HG03108 (cell line): ENCODE measurements around the gene OGN.

ENCODE experiments used
- ATAC-seq: cut with Tn5 transposase; IDR thresholded peaks from one replicate; pipeline ENCODE4 v1.9.1; 2021; ENCODE audit warnings: moderate library complexity; ENCODE audit not compliant: unreplicated experiment

Gene OGN

DNA sequence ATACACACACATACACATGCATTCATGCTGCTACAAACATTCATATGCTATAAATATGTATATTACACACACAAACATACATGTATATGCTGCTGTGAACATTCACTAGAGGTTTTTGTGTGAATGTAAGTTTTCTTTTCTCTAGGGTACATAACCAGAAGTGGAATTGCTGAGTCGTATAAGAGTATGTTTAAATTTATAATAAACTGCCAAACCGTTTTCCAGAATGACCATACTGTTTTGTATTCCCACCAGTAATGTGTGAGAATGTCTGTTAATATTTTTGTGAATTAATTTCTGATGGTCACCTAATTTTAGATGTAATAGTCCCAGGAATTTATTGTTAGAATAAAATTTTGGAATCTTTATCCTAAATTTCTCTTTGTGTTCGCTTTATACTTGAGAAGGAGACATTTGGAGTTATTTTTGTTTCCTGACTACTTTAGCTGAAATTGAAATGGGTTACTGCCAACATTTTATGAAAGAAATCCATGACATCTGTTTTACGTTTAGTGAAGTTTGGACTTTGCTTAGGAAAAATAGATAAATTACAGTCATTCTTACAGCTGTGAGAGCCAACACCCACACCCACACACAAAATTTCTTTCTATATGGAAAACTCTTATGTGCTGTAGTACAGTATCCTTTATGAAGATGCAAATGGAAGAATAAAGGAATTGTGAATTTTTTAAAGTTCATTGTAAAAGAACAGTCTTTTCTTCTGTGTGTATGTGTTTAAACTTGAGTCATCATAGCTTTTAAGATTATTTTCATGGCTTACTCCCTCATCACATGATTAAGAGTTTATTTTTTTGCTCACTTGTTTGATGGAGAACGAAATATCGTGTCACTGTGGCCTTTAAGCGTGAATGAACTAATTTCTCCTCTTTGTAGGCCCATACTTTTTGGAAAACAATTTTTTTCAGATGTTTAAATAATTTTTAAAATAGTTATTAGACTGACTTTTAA, 54.3 kb downstream of the OGN start:
- ATAC-seq, result no peak

DNA sequence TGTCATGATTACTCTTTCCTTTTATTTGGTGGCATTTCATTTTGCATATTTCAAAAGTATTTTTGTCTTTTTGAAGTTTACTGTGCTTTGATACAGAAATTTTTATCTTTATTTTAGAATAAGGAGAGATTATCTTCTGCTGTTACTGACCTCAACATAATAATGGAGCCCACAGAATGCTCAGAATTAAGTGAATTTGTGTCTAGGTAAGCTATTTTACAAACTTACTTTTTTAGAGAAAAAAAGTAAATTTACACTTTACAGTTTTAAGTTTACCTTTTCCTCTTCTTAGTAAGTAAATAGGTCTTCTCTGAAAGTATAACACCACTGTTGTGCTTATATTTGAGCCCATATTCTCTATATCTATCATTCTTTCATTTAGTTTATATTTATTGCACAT, 58.8 kb downstream of the OGN start:
- no peak for ATAC-seq

DNA sequence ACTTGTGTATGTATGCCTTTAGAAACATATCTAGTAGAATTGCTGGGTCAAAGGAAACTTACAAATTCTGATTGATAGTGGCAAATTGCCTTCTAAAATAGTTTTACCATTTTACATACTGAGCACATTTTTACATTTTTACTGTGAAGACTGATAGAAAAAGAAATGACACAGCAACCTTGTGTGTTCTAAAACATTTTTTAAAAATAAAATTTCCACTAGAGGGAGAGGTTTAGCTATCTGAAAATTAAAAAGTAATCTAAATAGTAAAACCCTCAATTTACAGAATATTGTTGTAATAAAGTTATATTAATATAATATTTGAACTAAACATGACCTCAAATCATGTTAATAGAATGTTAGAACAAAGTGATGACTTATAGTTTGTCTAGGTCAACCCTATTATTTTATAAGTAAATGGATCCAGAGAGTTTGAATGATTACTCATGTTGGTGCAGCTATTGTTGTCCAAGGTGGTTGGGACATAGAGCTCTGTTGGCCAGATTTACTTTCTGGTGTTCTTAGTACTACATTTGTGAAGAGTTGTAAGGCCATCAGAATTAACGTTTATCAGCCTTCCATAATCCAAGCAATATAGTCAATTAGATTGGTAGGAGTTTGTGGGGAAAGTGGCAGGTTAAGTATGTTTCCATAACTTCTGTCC, 61.4 kb downstream of the OGN start:
- no peak for ATAC-seq

DNA sequence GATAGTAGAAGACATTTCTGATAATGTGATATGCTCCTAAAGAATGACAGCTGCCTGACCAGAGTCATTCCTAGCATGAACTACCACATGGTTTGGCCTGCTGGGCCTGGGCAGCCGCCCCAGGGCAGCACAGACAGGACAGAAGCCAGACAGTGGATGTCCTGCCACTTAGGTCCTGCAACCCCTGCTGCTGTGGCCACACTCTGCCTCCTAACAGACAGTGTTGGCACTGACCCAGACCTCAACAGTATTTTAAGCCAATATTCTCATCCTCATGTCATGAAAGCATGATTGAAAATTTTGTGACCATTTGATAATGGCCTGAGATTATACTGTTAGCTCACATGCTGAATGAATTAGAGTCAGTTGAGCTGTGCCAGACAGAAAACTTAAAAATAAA, 62.8 kb downstream of the OGN start:
- ATAC-seq, result no peak

DNA sequence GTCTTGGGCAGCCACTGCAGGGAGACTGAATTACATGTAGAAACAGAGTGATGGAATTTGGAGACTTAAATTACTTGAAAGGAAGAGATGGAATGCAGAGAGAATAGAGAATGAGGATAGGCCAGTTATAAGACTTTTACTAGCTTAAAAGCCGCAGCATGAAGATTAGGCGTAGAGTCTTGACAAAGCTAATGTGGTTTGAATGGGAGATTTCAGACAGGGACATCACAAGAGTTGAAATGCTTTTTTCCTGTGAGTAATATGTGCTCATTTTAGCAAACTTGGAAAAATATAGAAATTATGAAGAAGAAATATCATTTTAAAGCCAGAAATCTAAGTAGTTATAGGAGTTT, 71.1 kb downstream of the OGN start:
- no peak for ATAC-seq
